ENCODE measurements around the gene PDXDC1.
"Not testable (repeated sequence)": the region's sequence is repeated elsewhere in the genome, so short reads cannot be mapped to it uniquely, and the experiment has no call there.

Gene PDXDC1

GRCh38 chr16:14974656-14975417 lies at the start of gene PDXDC1:
TSS of gene PDXDC1 (plus strand) at chr16:14975026. CDS start at chr16:14975200, 174 bp downstream.
- peak; percentile 100 for DNase-seq

- peak; percentile 14 for DNase-seq
Observed at GRCh38 chr16:14928064-14928714, 46.6 kb upstream of the PDXDC1 start.

- DNase-seq: not testable (repeated sequence)
Observed at GRCh38 chr16:14929176-14929575, 45.6 kb upstream of the PDXDC1 start.

- DNase-seq: not testable (repeated sequence)
Observed at GRCh38 chr16:14930246-14930645, 44.6 kb upstream of the PDXDC1 start.

- not testable (repeated sequence) for DNase-seq
Observed at GRCh38 chr16:14930971-14931370, 43.9 kb upstream of the PDXDC1 start.

- not testable (repeated sequence) for DNase-seq
Observed at GRCh38 chr16:14932581-14933375, 42.0 kb upstream of the PDXDC1 start.

- not testable (repeated sequence) for DNase-seq
Observed at GRCh38 chr16:14937143-14937542, 37.7 kb upstream of the PDXDC1 start, which contains the start of gene NPIPA1. TSS of gene NPIPA1 (plus strand) at chr16:14937443. CDS start at chr16:14937443, 0 bp downstream.

GRCh38 chr16:14937994-14938393 lies 36.8 kb upstream of the PDXDC1 start:
- not testable (repeated sequence) for DNase-seq

GRCh38 chr16:14942686-14943085 lies 32.1 kb upstream of the PDXDC1 start:
- not testable (repeated sequence) for DNase-seq

GRCh38 chr16:14955546-14956231 lies 19.1 kb upstream of the PDXDC1 start:
- DNase-seq: no peak

GRCh38 chr16:14957576-14958322 lies 17.1 kb upstream of the PDXDC1 start:
- no peak for DNase-seq

- DNase-seq: no peak
Observed at GRCh38 chr16:14958323-14958600, 16.6 kb upstream of the PDXDC1 start.

GRCh38 chr16:14958970-14959369 lies 15.9 kb upstream of the PDXDC1 start:
- no peak for DNase-seq

- DNase-seq: no peak
Observed at GRCh38 chr16:14961405-14962186, 13.2 kb upstream of the PDXDC1 start.

- no peak for DNase-seq
Observed at GRCh38 chr16:14963281-14964173, 11.3 kb upstream of the PDXDC1 start.

GRCh38 chr16:14965328-14965727 lies 9.5 kb upstream of the PDXDC1 start:
- DNase-seq: no peak

GRCh38 chr16:14969795-14970194 lies 5.0 kb upstream of the PDXDC1 start:
- not testable (repeated sequence) for DNase-seq

- DNase-seq: not testable (repeated sequence)
Observed at GRCh38 chr16:14971621-14972228, 3.1 kb upstream of the PDXDC1 start.

- DNase-seq: not testable (repeated sequence)
Observed at GRCh38 chr16:14973785-14974322, 972 bp upstream of the PDXDC1 start.

GRCh38 chr16:14974331-14974655 lies 533 bp upstream of the PDXDC1 start:
- not testable (repeated sequence) for DNase-seq
